T-helper 22 cell (primary cell): Measurements from ENCODE around the gene KIF3A.
"Not testable (repeated sequence)": the region's sequence is repeated elsewhere in the genome, so short reads cannot be mapped to it uniquely, and the experiment has no call there.

ENCODE experiments used
- DNase-seq: peaks from one replicate; pipeline ENCODE4 v3.0.0-alpha.2; 2020; ENCODE audit warnings: low read depth

The KIF3A gene

GRCh38 chr5:132718544-132719312, 18.6 kb downstream of the KIF3A start:
- no peak for DNase-seq

DNA sequence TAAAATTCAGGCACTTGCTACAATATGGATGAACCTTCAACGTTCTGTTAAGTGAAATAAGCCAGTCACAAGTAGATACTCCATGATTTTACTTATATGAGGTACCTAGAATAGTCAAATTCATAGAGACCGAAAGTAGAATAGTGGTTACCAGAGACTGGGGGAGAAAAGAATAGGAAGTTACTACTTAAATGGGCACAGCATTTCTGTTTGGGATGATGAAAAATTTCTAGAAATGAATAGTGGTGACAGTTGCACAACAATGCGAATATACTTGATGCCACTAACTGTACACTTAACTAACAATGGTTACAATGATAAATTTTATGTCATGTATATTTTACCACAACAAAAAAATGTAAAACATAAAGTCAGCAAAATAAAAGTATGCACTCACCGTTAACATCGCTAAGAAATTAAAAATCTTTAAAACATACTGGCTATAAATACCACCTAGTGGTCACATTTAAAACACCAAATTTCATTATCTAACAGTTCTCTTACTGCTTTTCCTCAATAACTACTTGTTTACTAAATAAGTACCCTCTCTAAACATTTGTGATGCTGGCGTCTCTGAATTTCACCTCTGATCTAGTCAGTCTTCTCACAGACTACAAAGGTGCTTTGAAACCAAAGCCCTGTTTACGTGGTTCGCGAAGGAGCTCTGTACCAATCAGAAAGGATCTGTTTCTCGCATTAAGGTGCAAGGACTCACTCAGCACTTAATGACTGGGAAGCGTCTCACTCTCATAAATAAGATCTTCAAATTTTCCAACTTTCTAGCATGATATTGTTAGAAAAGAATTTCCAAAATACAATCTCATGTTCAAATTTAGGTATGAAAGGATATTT, 22.7 kb downstream of the KIF3A start:
- no peak for DNase-seq

- DNase-seq, result no peak
Observed at GRCh38 chr5:132708645-132709044, 28.7 kb downstream of the KIF3A start.

DNA sequence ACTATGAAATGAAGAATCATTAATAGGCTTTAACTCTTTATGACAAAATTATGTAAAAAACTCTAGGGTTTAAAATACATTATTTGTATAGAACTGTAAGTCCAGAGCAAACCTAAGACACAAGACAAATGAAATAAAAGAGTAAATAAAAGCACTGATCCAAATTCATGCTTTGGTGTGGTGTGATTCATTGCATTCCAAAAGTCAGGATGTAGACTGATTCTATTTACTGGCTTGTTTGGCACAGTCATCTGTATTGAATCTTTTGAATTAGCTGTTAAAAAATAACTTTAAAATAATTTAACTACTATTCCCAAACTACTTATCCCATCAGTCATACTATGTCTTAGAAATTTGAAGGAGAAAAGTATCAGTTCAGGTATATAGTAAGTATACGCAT, 32.5 kb downstream of the KIF3A start:
- no peak for DNase-seq

DNA sequence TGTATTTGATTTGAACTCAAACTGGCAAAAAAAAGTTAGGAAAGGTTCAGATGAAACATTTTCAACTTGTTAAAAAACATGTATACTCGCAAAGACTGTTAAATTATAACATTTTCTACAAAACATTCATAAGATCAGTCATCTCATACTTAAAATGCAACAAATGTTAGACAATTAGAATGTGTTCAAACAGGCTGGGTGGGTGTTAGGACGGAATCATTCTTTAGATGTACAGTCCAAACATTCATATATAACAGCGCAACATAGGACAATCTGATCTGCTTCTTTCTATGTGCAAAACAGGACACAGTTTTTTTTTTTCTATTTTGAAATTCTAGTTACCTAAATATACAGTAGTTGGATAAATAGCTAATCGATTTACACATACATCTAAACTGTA, 41.4 kb downstream of the KIF3A start:
- DNase-seq, result no peak

GRCh38 chr5:132692632-132692967, 44.7 kb downstream of the KIF3A start:
- DNase-seq, result no peak

- DNase-seq, result not testable (repeated sequence)
Observed at GRCh38 chr5:132691755-132692631, 45.4 kb downstream of the KIF3A start.

- no peak for DNase-seq
Observed at GRCh38 chr5:132690156-132690555, 47.2 kb downstream of the KIF3A start.

DNA sequence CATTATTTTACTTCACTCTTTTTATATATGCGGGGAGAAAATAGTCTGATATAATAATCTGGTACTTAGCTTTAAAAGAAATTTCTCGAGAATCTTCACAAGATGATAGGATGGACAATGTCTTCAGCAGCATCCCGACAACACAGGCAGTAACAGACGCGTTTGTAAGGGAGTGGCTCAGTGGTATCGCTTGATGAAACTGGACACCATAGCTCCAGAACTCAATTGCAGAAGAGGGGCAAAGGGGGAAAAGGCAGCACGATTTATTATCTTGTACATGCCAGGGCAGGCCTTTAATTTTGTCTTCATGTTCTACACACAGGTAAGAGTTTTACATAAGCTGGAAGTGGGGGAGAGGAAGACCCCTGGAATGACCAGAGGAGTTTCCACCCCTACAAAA, 47.8 kb downstream of the KIF3A start:
- DNase-seq, result no peak

GRCh38 chr5:132688536-132689339, 48.6 kb downstream of the KIF3A start:
- peak; percentile 23 for DNase-seq

- peak; percentile 43 for DNase-seq
Observed at GRCh38 chr5:132687995-132688394, 49.4 kb downstream of the KIF3A start.

- no peak for DNase-seq
Observed at GRCh38 chr5:132686193-132686592, 51.2 kb downstream of the KIF3A start.

DNA sequence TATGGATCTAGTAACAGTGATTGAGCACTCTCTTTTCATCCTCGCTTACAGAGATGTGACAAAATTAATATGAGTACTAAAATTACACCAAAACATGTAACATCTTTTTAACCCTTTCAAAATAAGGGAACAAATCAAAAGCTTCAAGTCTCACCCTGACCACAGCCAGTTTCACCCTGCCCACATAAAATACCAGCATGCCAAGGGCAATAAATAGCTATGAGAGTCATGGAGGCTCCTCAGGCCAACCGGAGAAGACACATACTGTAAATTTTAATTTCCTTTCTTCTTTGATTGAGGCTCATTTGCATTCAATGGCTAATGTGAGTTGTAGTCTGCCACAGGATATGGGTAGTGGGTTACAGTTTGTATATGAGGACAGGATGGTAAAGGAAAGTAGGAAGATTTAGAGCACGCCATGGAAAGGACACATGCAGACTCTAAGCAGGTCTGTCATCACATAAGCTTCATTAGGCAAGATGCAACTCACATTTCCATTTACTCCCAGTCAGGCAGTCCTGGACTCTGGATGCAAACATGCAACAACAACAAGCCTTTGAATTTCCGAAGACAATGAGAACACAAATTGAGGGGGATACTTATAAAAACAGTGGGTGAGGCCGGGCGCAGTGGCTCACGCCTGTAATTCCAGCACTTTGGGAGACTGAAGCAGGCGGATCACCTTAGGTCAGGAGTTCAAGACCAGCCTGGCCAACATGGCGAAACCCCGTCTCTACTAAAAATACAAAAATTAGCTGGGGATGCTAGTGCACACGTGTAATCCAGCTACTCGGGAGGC, 52.2 kb downstream of the KIF3A start:
- DNase-seq, result no peak

DNA sequence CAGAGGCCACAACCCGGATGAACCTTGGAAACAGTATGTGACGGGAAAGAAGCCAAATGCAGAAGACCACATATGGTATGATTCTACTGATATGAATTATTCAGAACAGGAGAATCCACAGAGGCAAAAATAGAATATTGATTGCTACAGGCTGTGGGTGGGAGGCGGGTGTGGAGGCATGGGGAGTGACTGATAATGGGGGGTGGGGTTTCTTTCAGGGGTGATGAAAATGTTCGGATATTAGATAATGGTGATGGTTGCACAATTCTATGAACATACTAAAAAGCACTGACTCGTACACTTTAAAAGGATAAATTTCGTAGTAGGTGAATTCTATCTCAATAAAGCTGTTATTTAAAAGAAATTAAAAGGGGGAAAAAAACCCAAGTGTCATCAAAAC, 52.9 kb downstream of the KIF3A start:
- no peak for DNase-seq

- no peak for DNase-seq
Observed at GRCh38 chr5:132681983-132682382, 55.4 kb downstream of the KIF3A start.

DNA sequence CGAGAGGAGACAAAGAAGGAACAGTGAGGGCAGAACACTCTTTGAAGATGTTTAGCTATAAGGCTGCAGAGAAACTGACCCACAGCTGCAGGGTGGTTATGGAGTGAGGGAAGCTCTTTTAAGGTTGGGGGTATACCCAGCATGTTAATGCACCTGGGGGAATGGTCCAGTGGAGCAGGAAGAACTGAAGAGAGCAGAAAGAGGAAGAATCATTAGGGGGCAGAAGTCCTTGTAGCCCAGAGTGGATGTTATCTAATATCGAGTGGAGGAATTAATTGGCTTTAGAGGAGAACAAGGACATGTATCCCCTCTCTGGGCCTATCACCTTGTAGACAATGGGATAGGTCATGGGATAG, 55.9 kb downstream of the KIF3A start:
- no peak for DNase-seq

DNA sequence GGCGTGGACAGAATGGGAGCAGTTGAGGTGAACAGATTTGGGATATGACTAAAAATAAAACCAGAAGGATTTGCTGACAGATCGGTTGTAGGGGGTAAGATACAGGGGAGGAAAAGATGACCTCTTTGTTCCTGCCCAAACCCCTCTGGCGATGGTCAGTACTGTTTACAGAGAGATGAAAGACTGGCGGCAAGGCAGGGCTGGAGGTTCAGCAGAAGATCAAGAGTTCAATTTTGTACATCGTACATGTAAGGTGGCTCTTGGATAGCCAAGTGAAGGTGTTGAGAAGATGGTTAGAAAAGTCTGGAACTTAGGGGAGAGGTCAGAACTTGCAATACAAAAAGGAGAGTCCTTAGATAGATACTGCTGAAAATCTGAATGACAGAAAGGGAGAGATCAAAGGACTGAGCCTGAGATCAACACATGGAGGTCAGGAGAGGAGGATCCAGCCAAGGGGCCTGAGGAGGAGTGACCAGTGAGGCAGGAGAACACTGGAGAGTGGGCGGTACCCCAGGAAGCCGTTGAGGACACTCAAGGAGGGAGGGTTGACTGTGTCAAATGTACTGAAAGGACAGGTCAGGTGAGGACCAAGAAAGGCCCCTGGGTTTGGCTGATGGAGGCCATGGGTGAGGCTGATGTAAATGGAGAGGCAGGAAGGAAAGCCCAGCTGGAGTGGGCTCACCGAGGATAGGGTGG, 56.4 kb downstream of the KIF3A start:
- no peak for DNase-seq

- no peak for DNase-seq
Observed at GRCh38 chr5:132679717-132680380, 57.5 kb downstream of the KIF3A start.

GRCh38 chr5:132679166-132679565, 58.2 kb downstream of the KIF3A start:
- no peak for DNase-seq

GRCh38 chr5:132678735-132679134, 58.6 kb downstream of the KIF3A start:
- no peak for DNase-seq
